HEK293 (cell line): Measurements from ENCODE around the gene MYLK3.

Experiments
- CTCF ChIA-PET: fragments of 350-600 bp; formaldehyde crosslinking; extraction: SDS; loops from one replicate; lab custom pipeline; 2021; ENCODE audit warnings: antibody characterized with exemption; lab: Yijun Ruan, JAX
- POLR2A ChIA-PET: fragments of 300-600 bp; formaldehyde crosslinking; extraction: SDS; loops from one replicate; lab custom pipeline; 2020; ENCODE audit warnings: antibody characterized with exemption, inconsistent platforms; lab: Yijun Ruan, JAX
- H3K27ac ChIP-seq: fragments of 200-500 bp; sonication (Bioruptor generic); 2 replicates; pipeline ENCODE4 v1.5.1; 2014; ENCODE audit warnings: low read depth, low read length, control low read depth, inconsistent platforms; ENCODE audit errors: extremely low read depth
- H3K36me3 ChIP-seq, 2 experiments: fragments of 200-500 bp in 1 of 2; sonication (Bioruptor generic) in 1 of 2; 1 replicate in 1 of 2; 2 replicates in 1 of 2; pipeline ENCODE4 v1.5.1; 2014 to 2017; ENCODE audit warnings: inconsistent platforms in 2 of 2, low read length in 2 of 2; ENCODE audit not compliant: control insufficient read depth in 2 of 2, insufficient read depth in 1 of 2
- H3K4me1 ChIP-seq: fragments of 200-500 bp; sonication (Bioruptor generic); 2 replicates; pipeline ENCODE4 v1.5.1; 2014; ENCODE audit warnings: mild to moderate bottlenecking, low read length, inconsistent platforms; ENCODE audit not compliant: control insufficient read depth, insufficient read depth
- H3K4me3 ChIP-seq: 2 replicates; pipeline ENCODE4 v1.5.1; 2011; ENCODE audit warnings: low read depth, mild to moderate bottlenecking, control low read depth, low read length, moderate library complexity
- H3K9me3 ChIP-seq: fragments of 200-500 bp; sonication (Bioruptor generic); 2 replicates; pipeline ENCODE4 v1.5.1; 2014; ENCODE audit warnings: low read depth, low read length, inconsistent platforms; ENCODE audit not compliant: control insufficient read depth, insufficient read depth
- KLF1 ChIP-seq: fragments of 450-650 bp; formaldehyde crosslinking; IDR thresholded peaks from 2 replicates; pipeline ENCODE4 v1.5.1; 2016; ENCODE audit warnings: missing biosample characterization, missing genetic modification characterization
- KLF17 ChIP-seq: fragments of 450-650 bp; formaldehyde crosslinking; IDR thresholded peaks from 2 replicates; pipeline ENCODE4 v1.5.1; 2016; ENCODE audit warnings: missing biosample characterization, missing genetic modification characterization
- KLF9 ChIP-seq: fragments of 450-650 bp; formaldehyde crosslinking; IDR thresholded peaks from 2 replicates; pipeline ENCODE4 v1.5.1; 2016; ENCODE audit warnings: missing biosample characterization, missing genetic modification characterization, low read depth
- PBX3 ChIP-seq: sonication (generic); formaldehyde crosslinking; IDR thresholded peaks from 2 replicates; pipeline ENCODE4 v1.8.1; 2022; ENCODE audit warnings: mild to moderate bottlenecking, moderate library complexity, missing genetic modification reagents
- SCRT1 ChIP-seq: fragments of 450-650 bp; formaldehyde crosslinking; IDR thresholded peaks from 2 replicates; pipeline ENCODE4 v1.5.1; 2016; ENCODE audit warnings: missing biosample characterization, missing genetic modification characterization, borderline replicate concordance
- ZBTB7A ChIP-seq: fragments of 450-650 bp; formaldehyde crosslinking; IDR thresholded peaks from 2 replicates; pipeline ENCODE4 v1.5.1; 2016; ENCODE audit warnings: low read depth, missing biosample characterization, missing genetic modification characterization
- ZNF175 ChIP-seq: fragments of 450-650 bp; formaldehyde crosslinking; IDR thresholded peaks from 2 replicates; pipeline ENCODE4 v1.5.1; 2016; ENCODE audit warnings: missing biosample characterization, missing genetic modification characterization
- ZNF239 ChIP-seq: fragments of 450-650 bp; formaldehyde crosslinking; IDR thresholded peaks from 2 replicates; pipeline ENCODE4 v1.5.1; 2016; ENCODE audit warnings: missing biosample characterization, missing genetic modification characterization
- ZNF248 ChIP-seq: fragments of 450-650 bp; formaldehyde crosslinking; IDR thresholded peaks from 2 replicates; pipeline ENCODE4 v1.5.1; 2017; ENCODE audit warnings: missing biosample characterization, missing genetic modification characterization
- ZNF266 ChIP-seq: fragments of 450-650 bp; formaldehyde crosslinking; IDR thresholded peaks from 2 replicates; pipeline ENCODE4 v1.5.1; 2016; ENCODE audit warnings: missing biosample characterization, missing genetic modification characterization, low read depth
- ZNF274 ChIP-seq, 2 experiments: fragments of 200-500 bp in 1 of 2; fragments of 450-650 bp in 1 of 2; sonication (Bioruptor generic) in 1 of 2; formaldehyde crosslinking in 1 of 2; IDR thresholded peaks; 2 replicates each; pipeline versions ENCODE4 v1.5.1 to v1.6.1; 2014 to 2016; ENCODE audit warnings: borderline replicate concordance in 1 of 2, inconsistent platforms in 1 of 2, low read length in 1 of 2, missing biosample characterization in 1 of 2, missing genetic modification characterization in 1 of 2
- ZNF311 ChIP-seq: fragments of 450-650 bp; formaldehyde crosslinking; IDR thresholded peaks from 2 replicates; pipeline ENCODE4 v1.5.1; 2017; ENCODE audit warnings: missing biosample characterization, missing genetic modification characterization, borderline replicate concordance
- ZNF335 ChIP-seq: fragments of 450-650 bp; formaldehyde crosslinking; conservative IDR thresholded peaks from 2 replicates; pipeline ENCODE4 v1.5.1; 2016; ENCODE audit warnings: missing biosample characterization, missing genetic modification characterization
- ZNF350 ChIP-seq: fragments of 450-650 bp; formaldehyde crosslinking; IDR thresholded peaks from 2 replicates; pipeline ENCODE4 v1.5.0; 2017; ENCODE audit warnings: missing biosample characterization, mild to moderate bottlenecking, missing genetic modification characterization
- ZNF391 ChIP-seq: fragments of 450-650 bp; formaldehyde crosslinking; IDR thresholded peaks from 2 replicates; pipeline ENCODE4 v1.5.1; 2016; ENCODE audit warnings: low read depth, missing biosample characterization, missing genetic modification characterization, borderline replicate concordance
- ZNF394 ChIP-seq: fragments of 450-650 bp; formaldehyde crosslinking; IDR thresholded peaks from 2 replicates; pipeline ENCODE4 v1.5.1; 2016; ENCODE audit warnings: missing biosample characterization, missing genetic modification characterization, mild to moderate bottlenecking, moderate library complexity, borderline replicate concordance
- ZNF514 ChIP-seq: fragments of 450-650 bp; formaldehyde crosslinking; IDR thresholded peaks from 2 replicates; pipeline ENCODE4 v1.5.1; 2016; ENCODE audit warnings: missing biosample characterization, missing genetic modification characterization
- ZNF530 ChIP-seq: fragments of 450-650 bp; formaldehyde crosslinking; IDR thresholded peaks from 2 replicates; pipeline ENCODE4 v1.5.1; 2016; ENCODE audit warnings: low read depth, missing biosample characterization, missing genetic modification characterization
- ZNF561 ChIP-seq: fragments of 450-650 bp; IDR thresholded peaks from 2 replicates; pipeline ENCODE4 v1.5.1; 2018; ENCODE audit warnings: missing biosample characterization, missing genetic modification characterization, borderline replicate concordance
- ZNF621 ChIP-seq: fragments of 450-650 bp; formaldehyde crosslinking; IDR thresholded peaks from 2 replicates; pipeline ENCODE4 v1.5.1; 2017; ENCODE audit warnings: missing biosample characterization, missing genetic modification characterization
- ZNF677 ChIP-seq: fragments of 450-650 bp; IDR thresholded peaks from 2 replicates; pipeline ENCODE4 v1.5.0; 2018; ENCODE audit warnings: missing biosample characterization, mild to moderate bottlenecking, missing genetic modification characterization, moderate library complexity
- ZNF701 ChIP-seq: fragments of 450-650 bp; formaldehyde crosslinking; IDR thresholded peaks from 2 replicates; pipeline ENCODE4 v1.5.1; 2016; ENCODE audit warnings: missing biosample characterization, missing genetic modification characterization
- ZNF785 ChIP-seq: fragments of 450-650 bp; formaldehyde crosslinking; IDR thresholded peaks from 2 replicates; pipeline ENCODE4 v1.5.1; 2016; ENCODE audit warnings: missing biosample characterization, missing genetic modification characterization
- TF ChIP-seq, protein P1 (sequence below): IDR thresholded peaks from 2 replicates; pipeline ENCODE4 v1.6.1; 2011; ENCODE audit warnings: mild to moderate bottlenecking, low read depth, low read length, borderline replicate concordance
- TF ChIP-seq, protein P2 (sequence below): fragments of 450-650 bp; formaldehyde crosslinking; IDR thresholded peaks from 2 replicates; pipeline ENCODE4 v1.5.1; 2016; ENCODE audit warnings: missing biosample characterization, missing genetic modification characterization
- TF ChIP-seq, protein P3 (sequence below): fragments of 450-650 bp; formaldehyde crosslinking; IDR thresholded peaks from 2 replicates; pipeline ENCODE4 v1.5.1; 2016; ENCODE audit warnings: missing biosample characterization, missing genetic modification characterization

Gene MYLK3

GRCh38 chr16:46720619-46721018 lies 27.5 kb downstream of the MYLK3 start:
- no peaks in the 10 kb centered on the region for H3K9me3 ChIP-seq
- H3K4me1 ChIP-seq: no peaks in the 10 kb centered on the region
- no peak overlapping the region for H3K4me3 ChIP-seq
- no peaks in the 10 kb centered on the region for H3K36me3 ChIP-seq
- POLR2A ChIA-PET: no interaction called here
- CTCF ChIA-PET: no interaction called here
- TF ChIP-seq ZNF248: no peak
- no peak for TF ChIP-seq ZNF530 (tag by site-specific recombination)
- TF ChIP-seq ZNF785 (tag by site-specific recombination): no peak
- no peak for TF ChIP-seq ZNF677 (tag by site-specific recombination)
- no peak for TF ChIP-seq ZNF514 (tag by site-specific recombination)
- no peak for TF ChIP-seq ZNF239 (tag by site-specific recombination)
- TF ChIP-seq ZNF561 (tag by site-specific recombination): no peak
- no peak overlapping the region for H3K27ac ChIP-seq

DNA sequence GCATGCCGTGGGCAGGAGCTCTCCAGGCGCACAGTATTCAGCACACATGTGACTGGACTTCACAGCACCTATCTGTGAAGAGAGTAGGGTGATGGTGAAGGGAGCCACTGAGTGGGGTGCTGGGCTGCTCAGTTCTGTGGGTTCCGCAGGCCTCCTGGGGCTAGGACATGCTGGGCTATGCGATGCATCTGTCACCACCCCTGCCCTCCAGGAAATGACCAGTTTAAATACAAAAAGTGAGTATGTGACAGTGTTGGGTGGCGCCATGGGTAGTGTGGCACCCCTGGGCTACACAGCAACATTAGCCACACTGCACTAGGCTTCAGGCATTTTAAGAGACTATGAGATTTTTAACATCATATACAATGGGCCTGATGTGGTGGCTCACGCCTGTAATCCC lies 28.6 kb downstream of the MYLK3 start:
- TF ChIP-seq SCRT1 (no peak), ZNF350 (tag by site-specific recombination) (no peak), KLF17 (no peak), ZBTB7A (tag by site-specific recombination) (no peak), ZNF311 (tag by site-specific recombination) (no peak), ZNF785 (tag by site-specific recombination) (no peak), ZNF621 (no peak), KLF9 (tag by site-specific recombination) (no peak), ZNF701 (no peak), PBX3 (CRISPR knock-in tag) (no peak), ZNF394 (no peak)
- TF ChIP-seq, protein P1, sequence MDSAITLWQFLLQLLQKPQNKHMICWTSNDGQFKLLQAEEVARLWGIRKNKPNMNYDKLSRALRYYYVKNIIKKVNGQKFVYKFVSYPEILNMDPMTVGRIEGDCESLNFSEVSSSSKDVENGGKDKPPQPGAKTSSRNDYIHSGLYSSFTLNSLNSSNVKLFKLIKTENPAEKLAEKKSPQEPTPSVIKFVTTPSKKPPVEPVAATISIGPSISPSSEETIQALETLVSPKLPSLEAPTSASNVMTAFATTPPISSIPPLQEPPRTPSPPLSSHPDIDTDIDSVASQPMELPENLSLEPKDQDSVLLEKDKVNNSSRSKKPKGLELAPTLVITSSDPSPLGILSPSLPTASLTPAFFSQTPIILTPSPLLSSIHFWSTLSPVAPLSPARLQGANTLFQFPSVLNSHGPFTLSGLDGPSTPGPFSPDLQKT: no peak
- TF ChIP-seq, protein P2, sequence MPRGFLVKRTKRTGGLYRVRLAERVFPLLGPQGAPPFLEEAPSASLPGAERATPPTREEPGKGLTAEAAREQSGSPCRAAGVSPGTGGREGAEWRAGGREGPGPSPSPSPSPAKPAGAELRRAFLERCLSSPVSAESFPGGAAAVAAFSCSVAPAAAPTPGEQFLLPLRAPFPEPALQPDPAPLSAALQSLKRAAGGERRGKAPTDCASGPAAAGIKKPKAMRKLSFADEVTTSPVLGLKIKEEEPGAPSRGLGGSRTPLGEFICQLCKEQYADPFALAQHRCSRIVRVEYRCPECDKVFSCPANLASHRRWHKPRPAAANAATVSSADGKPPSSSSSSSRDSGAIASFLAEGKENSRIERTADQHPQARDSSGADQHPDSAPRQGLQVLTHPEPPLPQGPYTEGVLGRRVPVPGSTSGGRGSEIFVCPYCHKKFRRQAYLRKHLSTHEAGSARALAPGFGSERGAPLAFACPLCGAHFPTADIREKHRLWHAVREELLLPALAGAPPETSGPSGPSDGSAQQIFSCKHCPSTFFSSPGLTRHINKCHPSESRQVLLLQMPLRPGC (tag by site-specific recombination): no peak
- no peaks in the 10 kb centered on the region for H3K36me3 ChIP-seq
- ChIA-PET CTCF (no interaction called here), POLR2A (no interaction called here)
- no peak overlapping the region for H3K4me3 ChIP-seq
- no peaks in the 10 kb centered on the region for H3K9me3 ChIP-seq
- H3K4me1 ChIP-seq: no peaks in the 10 kb centered on the region
- no peak overlapping the region for H3K27ac ChIP-seq

- no peak overlapping the region for H3K27ac ChIP-seq
- H3K4me1 ChIP-seq: no peaks in the 10 kb centered on the region
- no peak overlapping the region for H3K4me3 ChIP-seq
- no peaks in the 10 kb centered on the region for H3K9me3 ChIP-seq
- no peaks in the 10 kb centered on the region for H3K36me3 ChIP-seq
- ChIA-PET POLR2A (no interaction called here), CTCF (no interaction called here)
- no peak for TF ChIP-seq ZNF335 (tag by site-specific recombination)
- TF ChIP-seq, protein P3, sequence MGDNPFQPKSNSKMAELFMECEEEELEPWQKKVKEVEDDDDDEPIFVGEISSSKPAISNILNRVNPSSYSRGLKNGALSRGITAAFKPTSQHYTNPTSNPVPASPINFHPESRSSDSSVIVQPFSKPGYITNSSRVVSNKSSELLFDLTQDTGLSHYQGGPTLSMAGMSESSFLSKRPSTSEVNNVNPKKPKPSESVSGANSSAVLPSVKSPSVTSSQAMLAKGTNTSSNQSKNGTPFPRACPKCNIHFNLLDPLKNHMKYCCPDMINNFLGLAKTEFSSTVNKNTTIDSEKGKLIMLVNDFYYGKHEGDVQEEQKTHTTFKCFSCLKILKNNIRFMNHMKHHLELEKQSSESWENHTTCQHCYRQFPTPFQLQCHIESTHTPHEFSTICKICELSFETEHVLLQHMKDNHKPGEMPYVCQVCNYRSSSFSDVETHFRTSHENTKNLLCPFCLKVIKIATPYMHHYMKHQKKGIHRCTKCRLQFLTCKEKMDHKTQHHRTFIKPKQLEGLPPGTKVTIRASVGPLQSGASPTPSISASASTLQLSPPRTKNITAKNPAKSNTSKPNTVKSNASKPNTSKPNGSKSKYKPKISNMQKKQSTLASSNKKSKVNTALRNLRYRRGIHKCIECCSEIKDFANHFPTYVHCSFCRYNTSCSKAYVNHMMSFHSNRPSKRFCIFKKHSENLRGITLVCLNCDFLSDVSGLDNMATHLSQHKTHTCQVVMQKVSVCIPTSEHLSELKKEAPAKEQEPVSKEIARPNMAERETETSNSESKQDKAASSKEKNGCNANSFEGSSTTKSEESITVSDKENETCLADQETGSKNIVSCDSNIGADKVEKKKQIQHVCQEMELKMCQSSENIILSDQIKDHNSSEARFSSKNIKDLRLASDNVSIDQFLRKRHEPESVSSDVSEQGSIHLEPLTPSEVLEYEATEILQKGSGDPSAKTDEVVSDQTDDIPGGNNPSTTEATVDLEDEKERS (tag by site-specific recombination): no peak
- no peak for TF ChIP-seq ZNF391 (tag by site-specific recombination)
- no peak for TF ChIP-seq KLF1
- no peak for TF ChIP-seq ZNF350 (tag by site-specific recombination)
- no peak for TF ChIP-seq ZNF175 (tag by site-specific recombination)
- no peak for TF ChIP-seq ZNF266 (tag by site-specific recombination)
- no peak for TF ChIP-seq ZNF274 (IDR thresholded peaks at IDR 0.05; ENCODE audit: low read length)
- TF ChIP-seq ZNF274 (tag by site-specific recombination; IDR thresholded peaks at IDR 0.05; ENCODE audit: borderline replicate concordance): no peak
These were observed 29.9 kb downstream of the MYLK3 start for GRCh38 chr16:46718214-46718613.
